K562 (cell line): ENCODE data around the gene CGB3. TPM values are rescaled to one million over a fixed set of nuclear protein-coding genes. Genes with fewer than 3 reads are reported as not detected.

Source experiments
- ATAC-seq: fragments of 200-7000 bp; cut with Tn5 transposase; 3 replicates; pipeline ENCODE4 v1.9.1; 2020; ENCODE audit warnings: moderate library complexity
- BruUV-seq: library from RNA; stranded (reverse); fragments of 400-500 nt; replicated peaks from 2 replicates; lab custom pipeline; 2021; lab: Mats Ljungman, UMichigan
- CTCF ChIA-PET: fragments of 300-600 bp; formaldehyde crosslinking; extraction: SDS; loops from one replicate; lab custom pipeline; 2021; ENCODE audit warnings: low intra/inter-chr PET ratio; lab: Yijun Ruan, JAX
- POLR2A ChIA-PET: fragments of 300-600, 350-650 bp; sonication (Branson Sonifier 250); formaldehyde crosslinking; extraction: SDS; loops from one replicate; lab custom pipeline; 2021; ENCODE audit warnings: antibody characterized with exemption, inconsistent platforms; lab: Yijun Ruan, JAX
- DNase-seq, 4 experiments: peaks; one replicate each; pipeline versions ENCODE4 v3.0.0 to v3.0.0-alpha.2; 2011 to 2018; ENCODE audit warnings: low spot score in 3 of 4, mixed read lengths in 3 of 4; ENCODE audit errors: extremely low read depth in 1 of 4
- FAIRE-seq: peaks from 2 replicates; lab custom pipeline; 2011; peaks lifted over from hg19 to GRCh38; lab: Jason Lieb, UNC
- H2AFZ ChIP-seq: 2 replicates; pipeline ENCODE4 v1.6.0; 2011; ENCODE audit warnings: low read depth, low read length, control low read depth, inconsistent platforms
- H3K27ac ChIP-seq: fragments of 200-600 bp; 3 replicates; pipeline ENCODE4 v1.8.0; 2011; ENCODE audit warnings: low read depth, mild to moderate bottlenecking, control low read depth, inconsistent platforms, low read length, moderate library complexity, mixed read lengths; ENCODE audit errors: extremely low read depth
- H3K27me3 ChIP-seq, 2 experiments: fragments of 300-600 bp in 1 of 2; 2 replicates in 1 of 2; 3 replicates in 1 of 2; pipeline versions ENCODE4 v1.6.0 to v1.8.0; 2011; ENCODE audit warnings: inconsistent platforms in 2 of 2, low read length in 2 of 2, mild to moderate bottlenecking in 1 of 2, mixed read lengths in 1 of 2, moderate library complexity in 1 of 2; ENCODE audit not compliant: control insufficient read depth in 2 of 2, insufficient read depth in 2 of 2
- H3K36me3 ChIP-seq: fragments of 300-600 bp; 3 replicates; pipeline ENCODE4 v1.8.0; 2011; ENCODE audit warnings: mild to moderate bottlenecking, low read length, inconsistent platforms; ENCODE audit not compliant: control insufficient read depth, insufficient read depth
- H3K4me1 ChIP-seq, 2 experiments: fragments of 200-600 bp in 1 of 2; replicated peaks in 1 of 2; 2 replicates in 1 of 2; 3 replicates in 1 of 2; pipeline versions ENCODE4 v1.5.1 to v1.8.0; 2011; ENCODE audit warnings: inconsistent platforms in 2 of 2, low read length in 2 of 2, mild to moderate bottlenecking in 1 of 2, mixed read lengths in 1 of 2, moderate library complexity in 1 of 2; ENCODE audit not compliant: control insufficient read depth in 2 of 2, insufficient read depth in 2 of 2
- H3K4me2 ChIP-seq: 2 replicates; pipeline ENCODE4 v1.6.1; 2011; ENCODE audit warnings: low read length, control low read depth, inconsistent platforms, mixed read lengths; ENCODE audit not compliant: insufficient read depth
- H3K4me3 ChIP-seq: fragments of 200-600 bp; sonication (generic), shearing (Covaris generic); 2 replicates; pipeline ENCODE4 v1.5.1; 2016; ENCODE audit warnings: control low read depth, inconsistent platforms
- H3K79me2 ChIP-seq: fragments of 200-600 bp; 3 replicates; pipeline ENCODE4 v1.8.0; 2011; ENCODE audit warnings: low read length, inconsistent platforms; ENCODE audit not compliant: control insufficient read depth, insufficient read depth
- H3K9ac ChIP-seq, 2 experiments: 2 replicates each; pipeline versions ENCODE4 v1.6.0 to v1.6.1; 2011; ENCODE audit warnings: low read depth in 2 of 2, low read length in 2 of 2, control low read depth in 1 of 2, inconsistent platforms in 1 of 2, mild to moderate bottlenecking in 1 of 2, mixed read lengths in 1 of 2; ENCODE audit not compliant: insufficient read depth in 1 of 2
- H3K9me1 ChIP-seq: one replicate; pipeline ENCODE4 v1.6.0; 2011; ENCODE audit warnings: inconsistent platforms, mild to moderate bottlenecking, low read length, moderate library complexity; ENCODE audit not compliant: control insufficient read depth, insufficient read depth
- H3K9me3 ChIP-seq: replicated peaks from 2 replicates; pipeline ENCODE4 v1.5.1; 2011; ENCODE audit warnings: low read depth, low read length, inconsistent platforms; ENCODE audit not compliant: control insufficient read depth, insufficient read depth
- H4K20me1 ChIP-seq: replicated peaks from 2 replicates; pipeline ENCODE4 v1.6.1; 2011; ENCODE audit warnings: low read length, inconsistent platforms, mixed read lengths; ENCODE audit not compliant: control insufficient read depth, insufficient read depth
- POLR2B ChIP-seq: fragments of 450-650 bp; IDR thresholded peaks from 2 replicates; pipeline ENCODE4 v1.6.1; 2018; ENCODE audit warnings: low read depth; ENCODE audit not compliant: partially characterized antibody
- POLR2G ChIP-seq: fragments of 200-400 bp; formaldehyde crosslinking; IDR thresholded peaks from 2 replicates; pipeline ENCODE4 v1.6.1; 2017; ENCODE audit warnings: low read depth, mild to moderate bottlenecking, antibody characterized with exemption, low read length, moderate library complexity
- RBFOX2 ChIP-seq: fragments of 200-400 bp; formaldehyde crosslinking; IDR thresholded peaks from 2 replicates; pipeline ENCODE4 v1.6.1; 2017; ENCODE audit warnings: low read depth, mild to moderate bottlenecking, low read length, moderate library complexity
- RBM22 ChIP-seq: fragments of 200-400 bp; formaldehyde crosslinking; IDR thresholded peaks from 2 replicates; pipeline ENCODE4 v1.6.1; 2018; ENCODE audit warnings: low read length, low read depth; ENCODE audit not compliant: poor library complexity, severe bottlenecking
- RCOR1 ChIP-seq, 2 experiments: IDR thresholded peaks; 2 replicates each; pipeline ENCODE4 v1.6.1; 2012; ENCODE audit warnings: low read depth in 2 of 2, low read length in 2 of 2, borderline replicate concordance in 1 of 2, improper control_type of control experiment in 1 of 2
- SUPT5H ChIP-seq: fragments of 450-650 bp; IDR thresholded peaks from 2 replicates; pipeline ENCODE4 v1.6.1; 2016
- YY1 ChIP-seq, 3 experiments: IDR thresholded peaks; 2 replicates each; pipeline ENCODE4 v1.6.1; 2011; ENCODE audit warnings: low read length in 2 of 3, mild to moderate bottlenecking in 2 of 3, moderate library complexity in 2 of 3, borderline replicate concordance in 1 of 3, control low read depth in 1 of 3, low read depth in 1 of 3; ENCODE audit not compliant: insufficient read depth in 3 of 3, insufficient replicate concordance in 2 of 3, control insufficient read depth in 1 of 3, insufficient read length in 1 of 3; ENCODE audit errors: extremely low read depth in 1 of 3
- ZBTB7A ChIP-seq: IDR thresholded peaks from 2 replicates; pipeline ENCODE4 v1.6.1; 2011; ENCODE audit warnings: low read depth, mild to moderate bottlenecking, low read length, moderate library complexity, borderline replicate concordance; ENCODE audit not compliant: control insufficient read depth
- WGBS: fragments of 100-300 bp; shearing (Covaris generic); methylation state at CpG from one replicate; pipeline ENCODE4 v1.1.6; 2016; ENCODE audit warnings: low coverage, mixed read lengths; ENCODE audit not compliant: insufficient coverage; ENCODE audit errors: missing lambda C conversion rate; 5-methylcytosine and 5-hydroxymethylcytosine counted together
- in situ Hi-C: fragments of 300-500 bp; cut with MboI; formaldehyde crosslinking; loops from 4 replicates; pipeline ENCODE4 v1.15.0; 2018; ENCODE audit warnings: inconsistent platforms, mixed read lengths
- intact Hi-C: fragments of 100-400 bp; cut with micrococcal nuclease; formaldehyde crosslinking; loops from 2 replicates; pipeline ENCODE4 v1.14.2; 2022
- polyA plus RNA-seq, 8 experiments: library from polyadenylated mRNA; depleted of rRNA in 4 of 8; stranded (reverse) in 5 of 8; unstranded in 3 of 8; fragments of >200 nt; fragmentation: Nextera tagmentation in 2 of 8; fragmentation: Illumina TruSeq in 1 of 8; extraction: Ambion mirVana in 2 of 8; extraction: Trizol in 1 of 8; gene quantifications; 2 replicates each; pipeline versions ENCODE4 v1.2.1 to v1.2.3, GENCODE V29; 2011 to 2014; ENCODE audit warnings: inconsistent platforms in 1 of 8, missing spikeins in 1 of 8
- total RNA-seq, 7 experiments: library from RNA; depleted of rRNA in 6 of 7; stranded (reverse); fragments of >200 nt in 6 of 7; fragmentation: Illumina TruSeq in 2 of 7; extraction: Trizol in 2 of 7; gene quantifications; 2 replicates each; pipeline versions ENCODE4 v1.2.1 to v1.2.3, GENCODE V29; 2011 to 2021; ENCODE audit warnings: low replicate concordance in 1 of 7
- TF ChIP-seq, protein P1 (sequence below): fragments of 150-350 bp; conservative IDR thresholded peaks from 2 replicates; pipeline ENCODE4 v1.6.1; 2014; ENCODE audit warnings: low read length
- TF ChIP-seq, protein P2 (sequence below): sonication (generic); formaldehyde crosslinking; IDR thresholded peaks from 2 replicates; pipeline ENCODE4 v1.8.1; 2023; ENCODE audit warnings: mild to moderate bottlenecking, missing genetic modification reagents
- TF ChIP-seq, protein P3 (sequence below): sonication (generic); formaldehyde crosslinking; IDR thresholded peaks from 2 replicates; pipeline ENCODE4 v1.8.0; 2022; ENCODE audit warnings: missing genetic modification reagents, mild to moderate bottlenecking, moderate library complexity, borderline replicate concordance

CGB3 gene
- total and polyA plus RNA-seq, 9 of the 15 experiments (the other 6 are each of a cell fraction or from before 2014, with no cell fraction given): not detected

DNA sequence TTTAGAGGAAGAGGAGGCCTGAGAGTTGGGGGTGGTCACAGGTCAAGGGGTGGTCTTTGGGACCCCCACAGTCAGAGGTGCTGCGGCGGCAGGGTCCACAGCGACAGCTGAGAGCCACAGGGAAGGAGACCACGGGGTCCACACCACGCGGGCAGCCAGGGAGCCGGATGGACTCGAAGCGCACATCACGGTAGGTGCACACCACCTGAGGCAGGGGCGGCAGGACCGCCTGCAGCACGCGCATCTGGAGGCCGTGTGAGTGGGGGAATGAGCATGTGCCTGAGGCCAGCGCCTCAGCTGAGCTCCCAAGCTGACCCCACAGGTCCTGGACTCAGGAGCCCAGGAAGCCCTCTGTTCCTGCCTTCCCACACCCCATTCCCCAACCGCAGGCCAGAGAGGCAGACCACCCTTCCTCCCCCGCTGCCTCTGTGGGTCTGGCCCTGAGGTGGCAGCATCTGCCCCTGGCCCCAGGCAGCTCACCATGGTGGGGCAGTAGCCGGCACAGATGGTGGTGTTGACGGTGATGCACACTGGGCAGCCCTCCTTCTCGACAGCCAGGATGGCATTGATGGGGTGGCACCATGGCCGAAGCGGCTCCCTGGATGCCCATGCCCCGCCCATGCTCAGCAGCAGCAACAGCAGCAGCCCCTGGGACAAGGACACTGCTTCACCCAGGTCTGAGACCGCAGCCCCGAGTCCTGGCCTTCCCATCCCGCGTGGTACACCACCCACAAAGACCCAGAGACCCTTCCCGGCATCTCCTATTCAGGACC is 7.9 kb downstream of the CGB3 start:
- no TSS peak for BruUV-seq
- H3K9me3 ChIP-seq: no peaks in the 10 kb centered on the region
- H3K79me2 ChIP-seq: no peaks in the 10 kb centered on the region
- H3K4me3 ChIP-seq: no peak overlapping the region
- H3K27me3 ChIP-seq: no peaks in the 10 kb centered on the region
- H3K4me2 ChIP-seq: no peak overlapping the region
- intact Hi-C loops (no loop called here), in situ Hi-C loops (no loop called here)
- no peak overlapping the region for H2AFZ ChIP-seq
- peaks cover 12% of the 10 kb centered on the region; the same call in 1 of the 2 replicates for H4K20me1 ChIP-seq
- no peak overlapping the region for H3K9ac ChIP-seq
- CTCF ChIA-PET: no interaction called here
- no peak overlapping the region for H3K27ac ChIP-seq
- peaks cover 21 to 63% of the 10 kb centered on the region in 2 experiments; a peak in 4 of 5 replicates for H3K4me1 ChIP-seq
- H3K36me3 ChIP-seq: peaks cover 51% of the 10 kb centered on the region; the same call in 2 of the 3 replicates
- POLR2A ChIA-PET: interaction anchor here (0.6 to 0.8 kb wide), 4 partner anchors 15 to 144 kb away, joined by 3 to 4 read pairs (median 4); partner anchors contain the start of genes GYS1, PPP1R15A and RUVBL2
- FAIRE-seq (no peak), DNase-seq (no peak), ATAC-seq (no peak)
- H3K9me1 ChIP-seq: peaks cover 7% of the 10 kb centered on the region
- TF ChIP-seq, protein P1, sequence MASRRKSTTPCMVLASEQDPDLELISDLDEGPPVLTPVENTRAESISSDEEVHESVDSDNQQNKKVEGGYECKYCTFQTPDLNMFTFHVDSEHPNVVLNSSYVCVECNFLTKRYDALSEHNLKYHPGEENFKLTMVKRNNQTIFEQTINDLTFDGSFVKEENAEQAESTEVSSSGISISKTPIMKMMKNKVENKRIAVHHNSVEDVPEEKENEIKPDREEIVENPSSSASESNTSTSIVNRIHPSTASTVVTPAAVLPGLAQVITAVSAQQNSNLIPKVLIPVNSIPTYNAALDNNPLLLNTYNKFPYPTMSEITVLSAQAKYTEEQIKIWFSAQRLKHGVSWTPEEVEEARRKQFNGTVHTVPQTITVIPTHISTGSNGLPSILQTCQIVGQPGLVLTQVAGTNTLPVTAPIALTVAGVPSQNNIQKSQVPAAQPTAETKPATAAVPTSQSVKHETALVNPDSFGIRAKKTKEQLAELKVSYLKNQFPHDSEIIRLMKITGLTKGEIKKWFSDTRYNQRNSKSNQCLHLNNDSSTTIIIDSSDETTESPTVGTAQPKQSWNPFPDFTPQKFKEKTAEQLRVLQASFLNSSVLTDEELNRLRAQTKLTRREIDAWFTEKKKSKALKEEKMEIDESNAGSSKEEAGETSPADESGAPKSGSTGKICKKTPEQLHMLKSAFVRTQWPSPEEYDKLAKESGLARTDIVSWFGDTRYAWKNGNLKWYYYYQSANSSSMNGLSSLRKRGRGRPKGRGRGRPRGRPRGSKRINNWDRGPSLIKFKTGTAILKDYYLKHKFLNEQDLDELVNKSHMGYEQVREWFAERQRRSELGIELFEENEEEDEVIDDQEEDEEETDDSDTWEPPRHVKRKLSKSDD: no peak
- TF ChIP-seq ZBTB7A (peak; percentile 24; the same call in 1 of the 2 replicates), SUPT5H (0 out of 2 replicates have a peak, but pooled peaks have one; percentile 28), POLR2B (peak; percentile 41), RBFOX2 (0 out of 2 replicates have a peak, but pooled peaks have one; percentile 43), RCOR1 (IDR thresholded peaks at IDR 0.05; ENCODE audit: borderline replicate concordance in 1 of 2, low read depth in 2 of 2, low read length in 2 of 2) (no peak), YY1 (IDR thresholded peaks at IDR 0.05; ENCODE audit: borderline replicate concordance in 1 of 3, control insufficient read depth in 1 of 3, extremely low read depth in 1 of 3, insufficient read depth in 3 of 3, insufficient read length in 1 of 3, insufficient replicate concordance in 2 of 3, low read depth in 1 of 3, low read length in 2 of 3) (no peak), RBM22 (peak; percentile 35), POLR2G (peak; percentile 69)
- TF ChIP-seq, protein P2, sequence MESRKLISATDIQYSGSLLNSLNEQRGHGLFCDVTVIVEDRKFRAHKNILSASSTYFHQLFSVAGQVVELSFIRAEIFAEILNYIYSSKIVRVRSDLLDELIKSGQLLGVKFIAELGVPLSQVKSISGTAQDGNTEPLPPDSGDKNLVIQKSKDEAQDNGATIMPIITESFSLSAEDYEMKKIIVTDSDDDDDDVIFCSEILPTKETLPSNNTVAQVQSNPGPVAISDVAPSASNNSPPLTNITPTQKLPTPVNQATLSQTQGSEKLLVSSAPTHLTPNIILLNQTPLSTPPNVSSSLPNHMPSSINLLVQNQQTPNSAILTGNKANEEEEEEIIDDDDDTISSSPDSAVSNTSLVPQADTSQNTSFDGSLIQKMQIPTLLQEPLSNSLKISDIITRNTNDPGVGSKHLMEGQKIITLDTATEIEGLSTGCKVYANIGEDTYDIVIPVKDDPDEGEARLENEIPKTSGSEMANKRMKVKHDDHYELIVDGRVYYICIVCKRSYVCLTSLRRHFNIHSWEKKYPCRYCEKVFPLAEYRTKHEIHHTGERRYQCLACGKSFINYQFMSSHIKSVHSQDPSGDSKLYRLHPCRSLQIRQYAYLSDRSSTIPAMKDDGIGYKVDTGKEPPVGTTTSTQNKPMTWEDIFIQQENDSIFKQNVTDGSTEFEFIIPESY (CRISPR knock-in tag): peak; percentile 93
- TF ChIP-seq, protein P3, sequence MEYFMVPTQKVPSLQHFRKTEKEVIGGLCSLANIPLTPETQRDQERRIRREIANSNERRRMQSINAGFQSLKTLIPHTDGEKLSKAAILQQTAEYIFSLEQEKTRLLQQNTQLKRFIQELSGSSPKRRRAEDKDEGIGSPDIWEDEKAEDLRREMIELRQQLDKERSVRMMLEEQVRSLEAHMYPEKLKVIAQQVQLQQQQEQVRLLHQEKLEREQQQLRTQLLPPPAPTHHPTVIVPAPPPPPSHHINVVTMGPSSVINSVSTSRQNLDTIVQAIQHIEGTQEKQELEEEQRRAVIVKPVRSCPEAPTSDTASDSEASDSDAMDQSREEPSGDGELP (CRISPR knock-in tag): 0 out of 2 replicates have a peak, but pooled peaks have one; percentile 4
- WGBS: 91% methylated on average over 14 of the region's 29 CpGs
